Kidney glomerular epithelial cell (primary cell): Measurements from ENCODE around the gene MTAP.
A peak's percentile ranks its signal among the peaks of the same experiment; 100 is the strongest.

Experiments used
- DNase-seq: peaks from one replicate; lab custom pipeline; 2025; lab: John Stamatoyannopoulos, UW

Gene MTAP

GRCh38 chr9:21804791-21805190 is 2.4 kb downstream of the MTAP start:
- DNase-seq: no peak

DNA sequence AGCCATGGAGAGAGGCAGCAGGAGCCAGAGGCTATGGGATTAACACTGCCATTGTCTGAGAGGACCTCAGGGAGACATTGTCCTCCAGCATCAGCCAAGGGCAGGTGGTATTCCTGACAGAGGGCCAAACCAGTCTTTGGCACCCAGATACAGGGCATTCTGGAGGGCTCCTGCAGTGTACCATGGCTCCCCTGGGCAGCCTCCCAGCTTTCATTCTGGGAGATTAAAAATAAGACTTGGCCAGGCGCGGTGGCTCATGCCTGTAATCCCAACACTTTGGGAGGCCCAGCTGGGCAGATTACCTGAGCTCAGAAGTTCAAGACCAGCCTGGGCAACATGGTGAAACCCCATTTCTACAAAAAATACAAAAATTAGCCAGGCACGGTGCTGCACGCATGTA is 4.2 kb downstream of the MTAP start:
- DNase-seq: no peak

- DNase-seq: no peak
These were observed 8.0 kb downstream of the MTAP start for GRCh38 chr9:21810388-21810787.

DNA sequence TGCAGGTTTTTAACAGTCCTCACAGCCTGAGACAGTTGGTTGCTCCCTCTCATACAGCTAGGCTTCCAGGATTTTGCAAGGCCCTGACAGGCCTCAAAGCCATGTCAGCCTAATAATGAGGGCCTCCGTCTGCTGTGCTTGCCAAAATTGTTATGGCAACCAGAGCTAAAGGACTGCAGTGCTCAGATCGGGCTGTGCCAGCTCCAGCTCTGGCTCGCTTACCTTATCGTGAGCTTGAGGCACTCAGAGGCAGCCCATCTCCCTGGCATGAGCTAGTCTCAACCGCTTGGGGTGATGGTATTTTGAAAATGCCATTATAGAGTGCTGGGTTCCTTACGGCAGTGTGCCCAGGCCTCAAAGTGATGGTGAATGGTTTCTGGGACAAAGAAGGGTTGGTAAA is 8.4 kb downstream of the MTAP start:
- DNase-seq: no peak

DNA sequence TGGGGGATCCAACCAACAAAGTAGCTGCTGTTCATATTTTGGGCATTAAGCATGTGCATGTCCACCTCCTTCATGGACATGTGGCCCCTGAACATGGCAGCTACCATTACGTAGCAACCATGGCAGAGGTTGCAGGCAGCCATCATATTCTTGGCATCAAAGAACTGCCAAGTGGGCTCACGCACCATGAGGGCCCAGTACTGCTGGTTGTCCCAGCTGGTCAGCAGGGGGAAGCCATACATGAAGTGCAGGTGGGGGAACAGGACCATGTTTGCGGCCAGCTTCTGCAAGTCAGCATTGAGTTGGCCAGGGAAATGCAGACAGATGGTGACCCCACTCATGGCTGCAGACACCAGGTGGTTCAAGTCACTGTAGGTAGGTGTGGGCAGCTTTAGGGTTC is 9.5 kb downstream of the MTAP start:
- DNase-seq: no peak

DNA sequence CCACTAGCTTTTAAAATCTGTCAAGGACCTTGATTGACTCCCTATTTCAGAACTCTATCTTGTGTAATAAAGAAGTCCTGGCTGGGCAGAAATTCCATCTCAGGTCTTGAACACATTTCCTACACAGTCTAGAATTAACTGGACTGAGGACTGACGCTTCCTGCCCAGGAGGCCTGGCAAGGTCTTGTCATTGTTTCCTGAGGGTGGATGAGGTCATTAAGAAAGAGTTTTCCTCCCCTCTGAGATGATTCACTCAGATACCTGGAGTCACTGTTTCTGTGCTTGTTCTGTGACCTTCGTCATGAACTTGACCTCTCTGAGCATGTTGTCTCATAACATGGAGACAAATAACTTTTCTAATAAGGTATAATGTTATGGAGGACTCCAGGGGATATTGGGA is 10.0 kb downstream of the MTAP start:
- DNase-seq: peak; percentile 94

DNA sequence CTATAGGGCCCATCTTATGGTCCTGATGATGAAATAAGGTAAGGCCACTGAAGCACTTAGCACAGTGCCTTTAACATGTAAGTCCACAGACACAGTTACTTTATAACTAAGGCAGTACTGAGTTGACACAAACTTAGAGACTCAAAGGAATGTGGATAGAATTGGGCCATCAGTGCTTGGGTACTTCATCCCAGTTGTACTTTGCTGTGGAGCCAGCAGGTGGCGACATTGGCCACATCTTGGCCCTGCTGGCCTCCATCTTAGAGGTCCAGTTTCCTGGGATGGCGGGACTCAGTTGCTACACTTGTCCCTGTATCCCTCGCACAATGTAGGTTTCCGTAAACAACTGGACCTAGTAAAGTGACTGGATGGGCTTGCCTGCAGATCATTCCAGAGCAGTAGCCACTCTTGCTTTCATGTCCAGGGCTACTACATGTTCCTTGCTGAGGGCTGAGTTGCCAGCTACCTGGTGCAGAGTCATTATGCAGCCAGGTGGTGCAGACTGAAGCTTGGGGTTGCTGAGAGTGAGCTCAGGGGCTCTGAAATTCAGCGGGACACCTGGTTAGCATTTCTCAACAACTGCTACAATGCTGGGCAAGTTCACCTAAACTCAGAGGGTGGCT is 10.6 kb downstream of the MTAP start:
- peak; percentile 74 for DNase-seq

GRCh38 chr9:21813575-21814473 is 11.4 kb downstream of the MTAP start:
- DNase-seq: peak; percentile 60

DNA sequence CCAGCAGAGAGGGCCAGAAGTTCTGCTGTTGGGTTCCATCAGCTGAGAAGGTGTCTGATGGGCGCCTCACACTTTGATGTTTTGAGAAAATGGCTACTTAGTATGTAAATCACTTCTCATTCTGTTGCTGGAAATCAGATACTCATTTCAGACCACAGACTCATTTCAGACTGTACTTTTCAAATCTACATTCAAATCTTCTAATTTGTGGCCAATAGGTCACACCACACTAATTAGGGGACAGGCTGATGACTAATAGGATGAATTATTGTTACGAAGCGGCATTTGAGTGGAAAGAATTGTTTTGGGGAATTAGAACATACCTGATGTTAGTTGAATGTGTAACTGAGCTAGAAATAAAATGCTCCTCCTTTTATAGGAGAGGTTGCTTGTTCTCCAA is 13.2 kb downstream of the MTAP start:
- no peak for DNase-seq

- DNase-seq: no peak
These were observed 14.7 kb downstream of the MTAP start for GRCh38 chr9:21817176-21817575.

- no peak for DNase-seq
These were observed 23.2 kb downstream of the MTAP start for GRCh38 chr9:21825637-21826036.

GRCh38 chr9:21828853-21829410 is 26.5 kb downstream of the MTAP start:
- no peak for DNase-seq

GRCh38 chr9:21830589-21830988 is 28.2 kb downstream of the MTAP start:
- peak; percentile 55 for DNase-seq

DNA sequence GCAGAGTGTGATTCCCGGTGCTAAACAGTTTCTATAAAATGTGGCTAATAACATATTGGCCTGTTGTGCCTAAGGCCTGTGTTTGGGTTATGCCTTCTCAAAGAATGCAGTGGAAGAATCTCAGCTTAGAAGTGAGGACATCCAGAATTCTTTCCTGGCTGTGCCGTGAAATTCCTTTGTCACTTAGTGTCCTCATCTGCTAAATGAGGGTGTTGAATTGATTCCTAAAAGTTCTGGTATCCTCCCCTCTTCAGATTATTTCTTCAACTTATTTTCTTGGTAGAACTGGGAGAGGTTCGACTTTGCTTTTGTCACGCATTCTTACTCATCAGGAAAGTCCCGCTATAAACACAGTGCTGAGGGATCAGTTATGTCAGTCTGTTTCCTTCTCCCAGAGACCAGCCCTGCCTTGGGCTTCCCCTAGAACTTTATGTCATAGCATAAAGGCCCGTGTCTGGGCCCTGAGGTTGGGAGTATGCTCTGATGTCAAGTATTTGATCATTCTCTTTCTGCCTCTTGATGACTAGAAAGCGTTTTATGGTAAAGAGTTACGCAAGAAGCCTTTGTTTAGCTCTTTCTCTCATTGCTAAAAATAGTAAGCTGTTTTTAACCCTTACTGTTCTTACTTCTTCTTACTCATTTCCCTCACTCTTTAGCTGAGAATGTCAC is 29.5 kb downstream of the MTAP start:
- DNase-seq: peak; percentile 80

GRCh38 chr9:21833090-21833801 is 30.8 kb downstream of the MTAP start:
- no peak for DNase-seq

DNA sequence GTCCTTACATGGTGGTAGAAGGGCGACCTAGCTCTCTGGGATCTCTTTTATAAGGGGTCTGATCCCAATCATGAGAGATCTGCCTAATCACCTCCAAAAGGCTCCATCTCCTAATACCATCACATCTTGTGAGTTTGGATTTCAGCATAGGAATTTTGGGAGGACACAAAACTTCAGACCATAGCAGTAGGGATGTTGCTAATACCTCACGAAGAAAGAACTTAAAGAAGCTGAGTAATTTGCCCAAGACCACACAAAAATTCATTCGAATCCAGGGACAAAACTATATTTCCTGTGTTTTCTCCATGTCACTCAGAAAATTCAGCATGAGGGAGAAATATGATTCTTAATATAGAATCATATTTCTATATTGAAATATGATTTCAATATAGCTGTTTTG is 32.7 kb downstream of the MTAP start:
- no peak for DNase-seq

- DNase-seq: peak; percentile 98
These were observed 34.2 kb downstream of the MTAP start for GRCh38 chr9:21836437-21837161.

- DNase-seq: no peak
These were observed 35.1 kb downstream of the MTAP start for GRCh38 chr9:21837501-21837900.

- DNase-seq: no peak
These were observed 38.2 kb downstream of the MTAP start for GRCh38 chr9:21840647-21841046.

GRCh38 chr9:21841133-21841532 is 38.7 kb downstream of the MTAP start:
- no peak for DNase-seq

GRCh38 chr9:21848615-21849014 is 46.2 kb downstream of the MTAP start:
- DNase-seq: no peak
